ENCODE data around the gene PANK4. TPM values are rescaled to one million over a fixed set of nuclear protein-coding genes. Genes with fewer than 3 reads are reported as not detected.

The PANK4 gene
- total RNA-seq, 1 experiment from 2014 or later, result 32.2 TPM

- H3K4ac ChIP-seq (ENCODE audit: low read depth, low read length), result no peak overlapping the region
- Mint-ChIP-seq H3K27me3 (ENCODE audit: low read depth) (peaks cover 7% of the 10 kb centered on the region), H3K4me1 (peaks cover 0 to 7% of the 10 kb centered on the region in 2 experiments; a peak in 1 of 4 replicates), H3K36me3 (ENCODE audit: insufficient read depth in 1 of 3, low read depth in 3 of 3) (no peaks in the 10 kb centered on the region), H3K4me3 (no peak overlapping the region), H3K9me3 (no peaks in the 10 kb centered on the region), H3K27ac (no peak overlapping the region; a peak in 1 of 7 replicates)
- H4K20me1 ChIP-seq (ENCODE audit: control insufficient read depth, insufficient read depth, insufficient read length), result no peaks in the 10 kb centered on the region
- H3K27ac ChIP-seq (ENCODE audit: insufficient read length, low read depth, low read length), result no peak overlapping the region
- DNase-seq, result no peak
- H4K91ac ChIP-seq (ENCODE audit: insufficient read length, low read depth, low read length), result no peak overlapping the region
- no peak overlapping the region for H2BK15ac ChIP-seq (ENCODE audit: low read depth, low read length)
- no peak overlapping the region for H4K5ac ChIP-seq (ENCODE audit: insufficient read length, low read depth, low read length)
- H3K56ac ChIP-seq (ENCODE audit: insufficient read length, low read depth, low read length), result no peak overlapping the region
- no peak for TF ChIP-seq CTCF (conservative IDR thresholded peaks at IDR 0.05)
- H2AFZ ChIP-seq (ENCODE audit: low read length), result no peak overlapping the region
- H2AK5ac ChIP-seq (ENCODE audit: insufficient read length, low read length), result no peak overlapping the region
- H3K23me2 ChIP-seq (ENCODE audit: insufficient read length, low read depth, low read length, poor library complexity, severe bottlenecking), result no peaks in the 10 kb centered on the region
- no peak overlapping the region for H2BK120ac ChIP-seq (ENCODE audit: low read depth, low read length, poor library complexity, severe bottlenecking)
- no peak overlapping the region for H3K4me2 ChIP-seq (ENCODE audit: insufficient read depth, insufficient read length, low read length)
- H2BK12ac ChIP-seq (ENCODE audit: insufficient read length, low read depth, low read length), result no peak overlapping the region
- H3K9ac ChIP-seq (ENCODE audit: extremely low read depth, insufficient read length, low read length), result no peak overlapping the region
- H3K79me1 ChIP-seq (ENCODE audit: insufficient read depth, low read depth, low read length, poor library complexity, severe bottlenecking), result no peaks in the 10 kb centered on the region
- no CpG with 5 or more reads among the region's 12 CpGs for WGBS (ENCODE audit: extremely low coverage, insufficient read length, low lambda C conversion rate)
- no peak overlapping the region for H2BK20ac ChIP-seq (ENCODE audit: low read depth, low read length, poor library complexity, severe bottlenecking)
- no peaks in the 10 kb centered on the region for H3K4me1 ChIP-seq (ENCODE audit: insufficient read depth, low read length)
- H3T11ph ChIP-seq (ENCODE audit: low read length), result no peak overlapping the region
- H3K14ac ChIP-seq (ENCODE audit: insufficient read depth, low read length), result no peak overlapping the region
- H3K9me3 ChIP-seq (ENCODE audit: control insufficient read depth, low read depth, low read length), result no peaks in the 10 kb centered on the region
- H3K79me2 ChIP-seq (ENCODE audit: insufficient read depth, low read length), result no peaks in the 10 kb centered on the region
- no peak overlapping the region for H3K18ac ChIP-seq (ENCODE audit: insufficient read length, low read depth, low read length)
- no peak overlapping the region for H2BK5ac ChIP-seq (ENCODE audit: insufficient read length, low read length)
- H4K8ac ChIP-seq (replicated peaks; ENCODE audit: insufficient read length, low read depth, low read length), result no peak overlapping the region
- H3K23ac ChIP-seq (ENCODE audit: insufficient read length, low read depth, low read length), result no peak overlapping the region
- H3K27me3 ChIP-seq (ENCODE audit: insufficient read depth, low read length), result no peaks in the 10 kb centered on the region
Observed at GRCh38 chr1:2480986-2481364, 45.4 kb downstream of the PANK4 start.
